ENCODE results near the gene QRICH2.
"Not testable (repeated sequence)": the region's sequence is repeated elsewhere in the genome, so short reads cannot be mapped to it uniquely, and the experiment has no call there.

Gene QRICH2

GRCh38 chr17:76260669-76261068 is 47.4 kb downstream of the QRICH2 start:
- H3K36me3 ChIP-seq: no peaks in the 10 kb centered on the region
- H3K4me2 ChIP-seq: peak overlapping the region; percentile 82
- peak overlapping the region; percentile 84 for H3K27ac ChIP-seq
- H3K4me3 ChIP-seq: no peak overlapping the region; the same call in 1 of the 2 replicates
- H3K9ac ChIP-seq: peak overlapping the region; percentile 9; the same call in 1 of the 2 replicates
- no peak; the same call in 1 of the 2 replicates for TF ChIP-seq Cebpa-rat (IDR thresholded peaks at IDR 0.05)
- H3K9me3 ChIP-seq: peaks cover 5% of the 10 kb centered on the region; the same call in 1 of the 2 replicates
- H3K27me3 ChIP-seq: no peaks in the 10 kb centered on the region
- no peaks in the 10 kb centered on the region for H4K20me1 ChIP-seq
- peaks cover 76% of the 10 kb centered on the region for H3K4me1 ChIP-seq

- no peaks in the 10 kb centered on the region for H3K27me3 ChIP-seq
- H3K4me2 ChIP-seq: peak overlapping the region; percentile 82
- H3K36me3 ChIP-seq: no peaks in the 10 kb centered on the region
- H3K9me3 ChIP-seq: peaks cover 5% of the 10 kb centered on the region; the same call in 1 of the 2 replicates
- H4K20me1 ChIP-seq: no peaks in the 10 kb centered on the region
- peak overlapping the region; percentile 9; the same call in 1 of the 2 replicates for H3K9ac ChIP-seq
- no peak overlapping the region; the same call in 1 of the 2 replicates for H3K4me3 ChIP-seq
- H3K27ac ChIP-seq: peak overlapping the region; percentile 84
- H3K4me1 ChIP-seq: peaks cover 76% of the 10 kb centered on the region
- no peak; the same call in 1 of the 2 replicates for TF ChIP-seq Cebpa-rat (IDR thresholded peaks at IDR 0.05)
These were observed 47.9 kb downstream of the QRICH2 start for GRCh38 chr17:76260220-76260619.

GRCh38 chr17:76256430-76257050 is 51.5 kb downstream of the QRICH2 start:
- not testable (repeated sequence) for H3K27ac ChIP-seq, H3K36me3 ChIP-seq, H4K20me1 ChIP-seq, H3K9me3 ChIP-seq, H3K27me3 ChIP-seq, H3K4me3 ChIP-seq, H3K4me2 ChIP-seq, H3K9ac ChIP-seq
- peaks cover 64% of the 10 kb centered on the region for H3K4me1 ChIP-seq

GRCh38 chr17:76255801-76256429 is 52.2 kb downstream of the QRICH2 start:
- Histone ChIP-seq H3K27me3 (no peaks in the 10 kb centered on the region), H3K4me1 (peaks cover 63% of the 10 kb centered on the region), H3K9ac (no peak overlapping the region), H3K4me3 (no peak overlapping the region), H3K4me2 (no peak overlapping the region), H3K9me3 (peaks cover 5% of the 10 kb centered on the region; the same call in 1 of the 2 replicates), H3K36me3 (no peaks in the 10 kb centered on the region), H3K27ac (no peak overlapping the region), H4K20me1 (no peaks in the 10 kb centered on the region)
- TF ChIP-seq Cebpa-rat (IDR thresholded peaks at IDR 0.05): no peak

GRCh38 chr17:76254275-76254674 is 53.8 kb downstream of the QRICH2 start:
- Histone ChIP-seq H3K4me2 (no peak overlapping the region), H3K4me3 (no peak overlapping the region), H4K20me1 (no peaks in the 10 kb centered on the region), H3K4me1 (peaks cover 49% of the 10 kb centered on the region), H3K27me3 (no peaks in the 10 kb centered on the region), H3K36me3 (no peaks in the 10 kb centered on the region), H3K9ac (no peak overlapping the region), H3K9me3 (peaks cover 5% of the 10 kb centered on the region; the same call in 1 of the 2 replicates), H3K27ac (no peak overlapping the region)
- TF ChIP-seq Cebpa-rat (IDR thresholded peaks at IDR 0.05): no peak

- H3K9me3 ChIP-seq: peaks cover 5% of the 10 kb centered on the region; the same call in 1 of the 2 replicates
- H3K9ac ChIP-seq: no peak overlapping the region
- H3K36me3 ChIP-seq: no peaks in the 10 kb centered on the region
- TF ChIP-seq Cebpa-rat (IDR thresholded peaks at IDR 0.05): no peak
- no peaks in the 10 kb centered on the region for H4K20me1 ChIP-seq
- no peak overlapping the region for H3K27ac ChIP-seq
- H3K4me3 ChIP-seq: no peak overlapping the region
- peaks cover 44% of the 10 kb centered on the region for H3K4me1 ChIP-seq
- H3K4me2 ChIP-seq: no peak overlapping the region
- H3K27me3 ChIP-seq: no peaks in the 10 kb centered on the region
These were observed 54.2 kb downstream of the QRICH2 start for GRCh38 chr17:76253841-76254240.

- H3K4me2 ChIP-seq: peak overlapping the region; percentile 85
- H3K4me3 ChIP-seq, H3K9me3 ChIP-seq, H3K36me3 ChIP-seq, H4K20me1 ChIP-seq, H3K9ac ChIP-seq, H3K27me3 ChIP-seq: not testable (repeated sequence)
- H3K4me1 ChIP-seq: peaks cover 38% of the 10 kb centered on the region
- peak overlapping the region; percentile 57; the same call in 1 of the 2 replicates for H3K27ac ChIP-seq
These were observed 54.9 kb downstream of the QRICH2 start for GRCh38 chr17:76252967-76253766.

- no peak for TF ChIP-seq Cebpa-rat (IDR thresholded peaks at IDR 0.05)
- peak overlapping the region; percentile 85 for H3K4me2 ChIP-seq
- peak overlapping the region; percentile 57 for H3K27ac ChIP-seq
- peak overlapping the region; percentile 42 for H3K9ac ChIP-seq
- H3K9me3 ChIP-seq: no peaks in the 10 kb centered on the region
- no peaks in the 10 kb centered on the region for H3K27me3 ChIP-seq
- H3K36me3 ChIP-seq: no peaks in the 10 kb centered on the region
- H4K20me1 ChIP-seq: no peaks in the 10 kb centered on the region
- H3K4me1 ChIP-seq: peaks cover 34% of the 10 kb centered on the region
- H3K4me3 ChIP-seq: peak overlapping the region; percentile 17; the same call in 1 of the 2 replicates
These were observed 55.8 kb downstream of the QRICH2 start for GRCh38 chr17:76252040-76252954.

GRCh38 chr17:76251478-76252039 is 56.5 kb downstream of the QRICH2 start:
- Histone ChIP-seq H3K27me3 (no peaks in the 10 kb centered on the region), H3K36me3 (no peaks in the 10 kb centered on the region), H3K27ac (peak overlapping the region; percentile 57), H4K20me1 (no peaks in the 10 kb centered on the region), H3K9ac (peak overlapping the region; percentile 42; the same call in 1 of the 2 replicates), H3K4me2 (peak overlapping the region; percentile 85), H3K4me3 (no peak overlapping the region), H3K9me3 (no peaks in the 10 kb centered on the region), H3K4me1 (peaks cover 40% of the 10 kb centered on the region)
- TF ChIP-seq Cebpa-rat (IDR thresholded peaks at IDR 0.05): no peak

All from BLaER1 (cell line).